Stimulated activated effector memory CD8-positive, alpha-beta T cell treated with anti-CD3 and anti-CD28 coated beads, Interleukin-12 subunit alpha, Interleukin-12 subunit beta, amount 100 ng/mL, for 72 hours (primary cell): ENCODE results near the gene NAPB.

ENCODE experiments used
- ATAC-seq: fragments of 150-1000 bp; cut with Tn5 transposase; 2 replicates; pipeline ENCODE4 v1.10.0; 2021
- DNase-seq, 2 donors: peaks; one replicate each; pipeline ENCODE4 v3.0.0; 2021 to 2022; ENCODE audit warnings: low spot score in 2 of 2
- H3K27ac Mint-ChIP-seq: one replicate; pipeline ENCODE4 v1.8.0; 2022; ENCODE audit warnings: mild to moderate bottlenecking, mixed read lengths
- H3K36me3 Mint-ChIP-seq: one replicate; pipeline ENCODE4 v1.8.0; 2022; ENCODE audit warnings: mild to moderate bottlenecking, mixed read lengths
- H3K4me1 Mint-ChIP-seq: one replicate; pipeline ENCODE4 v1.8.0; 2022; ENCODE audit warnings: mixed read lengths
- H3K4me3 Mint-ChIP-seq: one replicate; pipeline ENCODE4 v1.8.0; 2022; ENCODE audit warnings: mild to moderate bottlenecking, mixed read lengths
- H3K9me3 Mint-ChIP-seq: one replicate; pipeline ENCODE4 v1.8.0; 2022; ENCODE audit warnings: mixed read lengths

Gene NAPB

DNA sequence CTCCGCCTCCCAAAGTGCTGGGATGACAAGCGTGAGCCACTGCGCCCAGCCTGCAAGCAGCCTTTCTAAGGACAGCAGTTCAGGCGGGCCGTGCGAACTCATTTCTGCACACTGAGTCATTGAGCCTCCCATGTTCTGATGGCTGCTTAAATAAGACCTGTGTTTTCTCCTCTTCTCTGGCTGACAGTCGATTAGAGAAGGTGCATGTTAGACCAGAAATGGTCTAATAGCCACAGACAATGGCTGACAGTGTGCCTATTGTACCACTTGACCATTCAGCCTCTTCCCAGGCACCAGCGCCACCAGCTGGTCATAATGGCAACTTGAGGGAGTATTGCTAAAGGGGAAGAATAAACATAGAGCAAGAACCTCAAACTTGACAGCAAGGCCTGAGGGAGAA, 25.2 kb upstream of the NAPB start:
- ATAC-seq (no peak), DNase-seq (peak in 1 of 2 donors; percentile 59)
- no peaks in the 10 kb centered on the region for H3K36me3 Mint-ChIP-seq
- H3K4me1 Mint-ChIP-seq, result peaks cover 9% of the 10 kb centered on the region
- H3K27ac Mint-ChIP-seq, result no peak overlapping the region
- H3K4me3 Mint-ChIP-seq, result no peak overlapping the region
- H3K9me3 Mint-ChIP-seq, result no peaks in the 10 kb centered on the region

DNA sequence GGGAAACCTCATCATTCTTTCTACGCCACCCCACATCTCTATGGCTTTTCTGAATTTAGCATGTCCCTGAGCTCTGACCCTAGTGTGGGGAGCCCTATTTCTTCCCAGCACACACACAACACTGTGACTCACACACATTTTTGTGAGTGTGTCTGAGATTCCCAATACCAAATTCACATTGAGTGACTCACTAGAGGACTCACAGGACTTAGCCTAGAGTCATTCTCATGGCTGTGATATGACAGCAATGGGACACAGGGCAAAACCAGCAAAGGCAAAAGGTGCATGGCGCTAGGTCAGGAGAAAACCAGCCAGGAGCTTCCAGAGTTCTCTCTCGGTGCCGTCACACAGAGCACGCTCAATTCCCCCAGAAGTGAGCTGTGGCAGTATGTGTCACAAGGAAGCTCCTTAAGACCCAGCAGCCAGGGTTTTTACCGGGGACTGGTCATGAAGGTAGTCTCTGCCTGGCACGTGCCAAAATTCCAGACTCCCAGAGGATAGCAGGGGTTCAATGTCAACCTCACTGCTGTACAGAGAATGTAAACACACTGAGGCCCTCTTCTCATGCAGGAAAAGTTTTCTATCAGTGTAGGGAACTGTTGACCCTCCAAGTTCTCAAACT, 24.4 kb upstream of the NAPB start:
- Mint-ChIP-seq H3K36me3 (no peaks in the 10 kb centered on the region), H3K4me3 (no peak overlapping the region), H3K4me1 (peaks cover 9% of the 10 kb centered on the region), H3K9me3 (no peaks in the 10 kb centered on the region), H3K27ac (no peak overlapping the region)
- DNase-seq (no peak), ATAC-seq (no peak)

DNA sequence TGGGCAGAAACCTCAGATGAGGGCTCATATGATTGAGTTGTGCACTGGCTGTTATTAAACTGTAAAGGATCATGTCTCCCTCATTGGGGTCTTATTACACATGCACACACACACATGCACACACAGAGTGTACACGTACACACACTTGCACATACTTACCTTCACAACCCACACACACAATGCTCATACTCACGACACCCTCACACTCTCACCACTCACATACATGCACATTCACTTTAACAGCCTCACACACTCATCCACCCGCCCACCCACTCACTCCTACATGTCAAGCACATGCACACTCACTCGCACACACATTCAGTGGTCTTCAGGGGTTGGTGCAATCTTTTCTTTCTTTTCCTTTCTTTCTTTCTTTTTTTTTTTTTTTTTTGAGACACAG, 23.6 kb upstream of the NAPB start:
- no peak for DNase-seq
- no peaks in the 10 kb centered on the region for H3K36me3 Mint-ChIP-seq
- H3K4me3 Mint-ChIP-seq, result no peak overlapping the region
- H3K27ac Mint-ChIP-seq, result no peak overlapping the region
- no peak for ATAC-seq
- peaks cover 9% of the 10 kb centered on the region for H3K4me1 Mint-ChIP-seq
- H3K9me3 Mint-ChIP-seq, result no peaks in the 10 kb centered on the region

DNA sequence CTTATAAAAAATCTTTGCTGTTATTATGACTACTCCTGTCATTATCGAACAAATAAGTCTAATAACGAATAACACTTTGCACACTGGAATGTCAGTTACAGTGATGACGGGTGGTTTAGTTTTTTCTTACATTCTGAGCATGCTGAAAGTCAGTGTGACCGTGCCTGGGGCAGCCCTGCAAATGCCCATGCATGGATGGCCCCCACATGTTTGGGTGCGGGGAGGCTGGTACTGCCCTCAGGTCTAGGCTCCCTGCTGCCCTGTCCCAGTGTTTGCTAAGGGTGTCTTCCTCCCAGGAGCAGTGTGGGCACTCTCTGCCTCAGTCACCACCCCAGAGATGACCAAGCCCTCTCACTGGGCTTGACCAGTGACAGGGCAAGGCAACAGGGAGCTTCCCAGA, 21.1 kb upstream of the NAPB start:
- H3K4me3 Mint-ChIP-seq, result no peak overlapping the region
- H3K9me3 Mint-ChIP-seq, result no peaks in the 10 kb centered on the region
- H3K36me3 Mint-ChIP-seq, result no peaks in the 10 kb centered on the region
- DNase-seq (no peak), ATAC-seq (no peak)
- no peaks in the 10 kb centered on the region for H3K4me1 Mint-ChIP-seq
- H3K27ac Mint-ChIP-seq, result no peak overlapping the region

DNA sequence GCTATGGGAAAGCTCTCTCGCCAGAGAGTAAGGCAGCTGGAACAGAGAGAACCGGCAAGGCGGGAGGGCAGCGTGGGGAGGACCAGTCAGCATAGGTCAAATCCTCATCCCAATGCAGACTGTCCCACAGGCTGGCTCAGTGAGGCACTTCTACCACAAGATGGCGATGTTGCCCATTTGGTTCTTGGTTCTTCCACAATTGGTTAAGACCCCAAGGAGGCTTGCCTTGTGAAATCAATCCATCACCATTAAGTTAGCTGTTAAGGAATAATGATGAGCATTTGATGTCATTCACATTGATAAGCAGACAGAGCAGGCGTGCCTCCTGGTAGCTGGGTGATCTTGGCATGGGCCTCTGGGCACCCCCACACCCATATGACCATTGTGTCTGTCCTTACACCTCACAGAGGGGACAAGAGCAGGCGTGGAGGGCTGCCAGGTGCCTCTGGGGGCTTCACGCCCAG, 20.6 kb upstream of the NAPB start:
- Mint-ChIP-seq H3K36me3 (no peaks in the 10 kb centered on the region), H3K9me3 (no peaks in the 10 kb centered on the region), H3K4me1 (no peaks in the 10 kb centered on the region), H3K27ac (no peak overlapping the region), H3K4me3 (no peak overlapping the region)
- peak; percentile 82 for ATAC-seq
- peak; percentile 56 to 80 for DNase-seq

DNA sequence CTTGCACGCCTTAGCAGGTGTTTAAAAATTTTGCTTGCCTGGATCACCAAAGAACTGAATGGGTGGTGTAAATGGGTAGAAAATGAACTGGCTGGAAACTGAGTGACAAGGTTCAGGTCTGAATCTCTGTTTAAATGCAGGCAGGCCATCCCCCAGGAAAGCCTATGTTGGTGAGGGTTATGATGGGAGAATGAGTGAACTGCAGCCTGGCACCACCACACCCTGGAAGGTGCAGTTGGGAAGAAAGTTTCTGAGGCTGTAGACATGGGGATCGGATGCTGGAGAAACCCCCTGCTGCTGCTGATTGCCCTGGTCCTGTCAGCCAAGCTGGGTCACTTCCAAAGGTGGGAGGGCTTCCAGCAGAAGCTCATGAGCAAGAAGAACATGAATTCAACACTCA, 18.7 kb upstream of the NAPB start:
- ATAC-seq (no peak), DNase-seq (no peak)
- Mint-ChIP-seq H3K4me3 (no peak overlapping the region), H3K9me3 (no peaks in the 10 kb centered on the region), H3K36me3 (no peaks in the 10 kb centered on the region), H3K27ac (no peak overlapping the region), H3K4me1 (no peaks in the 10 kb centered on the region)

DNA sequence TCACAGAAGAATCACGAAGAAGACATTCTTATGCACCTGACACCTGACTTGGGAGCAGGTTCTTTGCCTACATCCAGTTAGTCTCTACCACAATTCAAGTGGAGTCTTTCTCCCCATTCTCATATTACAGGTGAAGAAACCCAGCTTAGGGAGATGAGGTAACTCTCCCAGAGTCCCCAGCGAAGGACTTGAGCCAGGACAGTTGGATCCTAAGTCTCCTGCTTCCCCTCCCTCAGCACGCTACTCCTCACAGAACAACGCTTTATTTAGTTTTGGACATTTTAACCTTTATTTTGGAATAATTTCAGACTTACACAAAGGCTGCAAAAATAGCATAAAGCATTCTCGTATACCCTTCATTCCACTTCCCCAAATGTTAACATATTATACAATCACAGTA, 17.4 kb upstream of the NAPB start:
- Mint-ChIP-seq H3K27ac (no peak overlapping the region), H3K9me3 (no peaks in the 10 kb centered on the region)
- no peak for ATAC-seq

DNA sequence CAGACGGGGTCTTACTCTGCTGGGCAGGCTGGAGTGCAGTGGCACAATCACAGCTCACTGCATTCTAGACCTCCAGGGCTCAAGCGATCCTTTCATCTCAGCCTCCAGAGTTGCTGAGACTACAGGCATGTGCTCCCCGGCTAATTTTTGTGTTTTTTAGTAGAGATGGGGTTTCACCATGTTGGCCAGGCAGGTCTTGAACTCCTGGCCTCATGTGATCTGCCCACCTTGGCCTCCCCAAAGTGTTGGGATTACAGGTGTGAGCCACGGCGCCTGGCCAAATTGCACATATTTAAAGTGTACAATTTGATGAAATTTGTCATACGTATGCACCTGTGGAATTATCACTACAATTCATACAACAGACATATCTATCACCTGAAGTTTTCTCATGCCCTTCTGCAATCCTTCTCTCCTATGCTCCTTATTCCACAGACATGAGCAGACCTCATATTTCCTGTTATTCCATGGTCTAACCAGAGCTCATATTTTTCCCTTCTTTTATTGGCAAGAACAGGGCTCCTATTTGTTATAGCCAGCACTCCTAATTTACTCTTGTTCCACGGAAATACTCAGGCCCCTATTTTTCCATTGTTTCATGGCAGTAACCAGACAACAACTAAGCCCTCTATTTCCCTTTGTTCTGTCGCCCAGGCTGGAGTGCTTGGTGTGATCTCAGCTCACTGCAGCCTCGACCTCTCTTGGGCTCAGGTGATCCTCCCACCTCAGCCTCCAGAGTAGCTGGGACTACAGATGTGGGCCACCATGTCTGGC, 16.0 kb upstream of the NAPB start:
- DNase-seq, result no peak
- ATAC-seq, result no peak
- no peaks in the 10 kb centered on the region for H3K9me3 Mint-ChIP-seq
- H3K27ac Mint-ChIP-seq, result no peak overlapping the region
- H3K36me3 Mint-ChIP-seq, result no peaks in the 10 kb centered on the region
- H3K4me3 Mint-ChIP-seq, result no peak overlapping the region
- no peaks in the 10 kb centered on the region for H3K4me1 Mint-ChIP-seq

More for the DNA sequence above, 17.4 kb upstream of the NAPB start:
- H3K4me1 Mint-ChIP-seq, result no peaks in the 10 kb centered on the region
- no peak overlapping the region for H3K4me3 Mint-ChIP-seq
- no peak for DNase-seq
- no peaks in the 10 kb centered on the region for H3K36me3 Mint-ChIP-seq

DNA sequence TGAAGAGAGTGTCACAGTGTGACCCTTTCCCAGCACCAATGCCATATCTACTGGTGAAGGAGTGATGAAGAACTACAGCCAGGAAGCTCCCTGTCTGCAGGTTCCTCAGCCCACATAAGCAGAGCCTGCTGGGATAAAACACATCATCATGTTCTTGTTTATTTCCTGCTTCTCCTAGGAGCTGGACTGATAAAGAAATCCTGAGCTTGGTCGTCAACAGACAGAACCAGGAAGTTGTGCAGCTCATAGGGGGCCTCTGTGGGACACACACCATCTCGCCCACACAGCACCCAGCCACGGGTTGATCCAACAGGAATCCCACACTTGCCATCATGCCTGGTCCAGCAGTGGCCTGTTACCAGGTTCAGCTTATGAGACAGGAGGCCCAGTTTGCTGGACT, 15.4 kb upstream of the NAPB start:
- H3K27ac Mint-ChIP-seq, result no peak overlapping the region
- H3K4me3 Mint-ChIP-seq, result no peak overlapping the region
- DNase-seq (no peak), ATAC-seq (no peak)
- H3K9me3 Mint-ChIP-seq, result no peaks in the 10 kb centered on the region
- no peaks in the 10 kb centered on the region for H3K36me3 Mint-ChIP-seq
- no peaks in the 10 kb centered on the region for H3K4me1 Mint-ChIP-seq

DNA sequence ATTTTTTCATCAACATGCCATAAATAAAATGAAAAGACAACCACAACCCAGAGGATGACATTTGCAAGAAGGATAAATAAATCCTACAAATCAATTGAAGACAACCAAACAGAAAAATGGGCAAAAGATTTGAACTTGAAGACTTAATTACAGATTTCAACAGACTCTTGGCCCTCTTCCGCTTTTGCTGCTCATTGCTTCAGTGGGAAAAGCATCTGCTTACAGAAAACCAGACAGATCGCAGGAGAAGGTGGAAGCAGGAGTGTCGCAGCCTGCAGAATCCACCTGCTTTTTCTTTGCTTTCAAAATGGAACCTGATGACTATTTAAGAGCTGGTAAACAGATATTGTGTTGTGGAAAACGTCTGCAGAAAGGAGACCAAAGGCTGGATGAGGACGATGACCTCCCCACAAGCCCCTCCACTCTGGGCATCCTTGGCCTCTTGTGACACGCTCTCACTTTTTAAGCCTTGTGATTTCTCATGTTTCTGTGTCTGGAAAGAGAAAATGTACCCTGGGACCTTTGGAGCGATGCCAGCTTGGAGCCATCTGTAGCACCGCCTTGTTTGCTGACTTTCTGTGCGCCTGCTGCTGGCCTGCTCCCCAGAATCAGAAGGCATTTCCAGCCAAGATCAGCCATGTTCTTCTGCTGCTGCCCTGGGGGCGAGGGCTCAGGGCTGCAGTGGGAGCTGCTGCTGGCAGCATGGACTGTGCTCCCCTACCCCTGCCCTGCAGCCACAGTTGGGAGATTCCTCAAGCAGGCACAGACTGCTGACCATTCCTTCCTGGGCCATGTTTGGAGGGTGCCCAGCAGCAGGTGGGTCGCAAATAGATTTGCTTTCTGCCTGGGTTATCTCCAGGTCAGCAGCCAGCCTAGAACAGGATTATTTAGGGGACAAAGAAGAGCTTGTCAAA, 14.6 kb upstream of the NAPB start:
- DNase-seq, result no peak
- Mint-ChIP-seq H3K27ac (no peak overlapping the region), H3K36me3 (no peaks in the 10 kb centered on the region), H3K4me3 (no peak overlapping the region), H3K4me1 (no peaks in the 10 kb centered on the region), H3K9me3 (no peaks in the 10 kb centered on the region)
- ATAC-seq, result no peak

DNA sequence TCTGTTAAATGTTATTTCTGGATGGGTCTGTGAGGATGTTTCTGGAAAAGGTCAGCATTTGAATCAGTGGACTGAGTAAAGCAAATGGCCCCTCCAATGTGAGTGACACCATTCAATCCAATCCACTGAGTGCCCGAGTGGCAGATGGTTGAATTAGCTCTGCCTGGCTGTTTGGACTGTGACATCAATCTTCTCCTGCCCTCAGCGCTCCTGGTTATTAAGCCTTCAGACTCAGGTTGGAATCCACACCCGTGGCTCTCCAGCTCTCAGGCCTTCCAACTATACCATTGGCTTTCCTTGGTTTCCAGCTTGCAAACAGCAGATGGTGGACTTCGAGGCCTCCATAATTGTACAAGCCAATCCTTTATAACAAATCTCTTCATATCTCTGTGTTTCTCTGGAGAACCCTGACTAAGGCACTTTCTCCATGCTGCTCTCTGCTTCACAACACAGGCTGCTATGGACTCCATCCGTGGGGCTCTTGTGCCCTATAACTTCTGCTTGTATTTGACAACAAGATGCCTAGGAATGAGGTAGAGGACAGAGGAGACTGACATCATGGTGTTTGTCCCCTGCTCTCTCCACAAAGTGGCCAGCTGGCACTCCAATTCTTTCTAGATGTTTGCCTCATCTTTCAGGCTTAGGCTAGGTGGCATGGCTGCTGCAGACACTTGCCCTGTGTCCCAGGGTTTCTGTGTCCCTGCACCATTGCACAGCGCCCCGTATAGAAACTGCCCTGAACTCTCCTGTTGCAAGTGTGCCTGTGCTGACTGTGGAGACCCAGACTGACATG, 13.4 kb upstream of the NAPB start:
- no peak for DNase-seq
- Mint-ChIP-seq H3K36me3 (no peaks in the 10 kb centered on the region), H3K27ac (no peak overlapping the region), H3K4me1 (no peaks in the 10 kb centered on the region), H3K4me3 (no peak overlapping the region), H3K9me3 (no peaks in the 10 kb centered on the region)
- ATAC-seq, result no peak

DNA sequence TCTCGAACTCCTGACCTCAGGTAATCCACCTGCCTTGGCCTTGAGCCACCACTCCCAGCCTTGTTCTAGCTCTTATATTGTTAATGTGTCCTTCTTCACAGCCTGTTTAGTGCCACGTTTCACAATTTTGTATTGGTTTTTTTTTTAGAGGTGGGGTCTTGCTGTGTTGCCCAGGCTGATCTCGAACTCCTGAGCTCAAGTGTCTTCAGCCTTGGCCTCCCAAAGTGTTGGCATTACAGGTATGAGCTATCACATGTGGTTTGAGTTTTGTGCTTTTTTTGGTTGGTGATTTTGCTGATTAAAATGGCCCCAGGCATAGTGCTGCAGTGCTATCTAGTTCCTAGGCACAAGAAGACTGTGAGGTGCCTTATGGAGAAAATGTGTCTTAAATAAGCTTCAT, 12.3 kb upstream of the NAPB start:
- Mint-ChIP-seq H3K27ac (no peak overlapping the region), H3K4me1 (no peaks in the 10 kb centered on the region), H3K9me3 (no peaks in the 10 kb centered on the region), H3K36me3 (no peaks in the 10 kb centered on the region), H3K4me3 (no peak overlapping the region)
- ATAC-seq, result no peak
- no peak for DNase-seq

DNA sequence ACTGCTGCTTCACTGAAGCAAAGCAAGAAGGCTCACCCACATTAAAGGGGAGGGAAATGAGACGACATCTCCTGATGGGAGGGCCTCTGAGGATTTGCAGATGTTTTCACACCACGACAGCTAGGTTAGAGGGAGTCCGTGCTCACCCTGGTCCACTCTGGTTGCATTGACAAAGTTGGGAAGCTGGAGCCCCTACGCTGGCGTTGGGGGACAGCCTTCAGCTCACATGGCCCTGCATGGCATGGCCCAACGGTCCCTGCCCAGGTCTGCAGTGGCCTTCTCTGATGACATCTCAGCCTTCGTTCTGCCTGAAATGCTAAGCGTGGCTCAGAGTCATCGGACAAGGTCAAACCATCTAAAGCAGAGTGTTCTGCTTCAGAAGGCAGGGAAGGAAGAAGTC, 3.8 kb upstream of the NAPB start:
- Mint-ChIP-seq H3K9me3 (no peaks in the 10 kb centered on the region), H3K4me3 (no peak overlapping the region), H3K27ac (no peak overlapping the region), H3K36me3 (peaks cover 1% of the 10 kb centered on the region), H3K4me1 (peaks cover 9% of the 10 kb centered on the region)
- peak in 1 of 2 donors; percentile 38 for DNase-seq
- no peak for ATAC-seq

DNA sequence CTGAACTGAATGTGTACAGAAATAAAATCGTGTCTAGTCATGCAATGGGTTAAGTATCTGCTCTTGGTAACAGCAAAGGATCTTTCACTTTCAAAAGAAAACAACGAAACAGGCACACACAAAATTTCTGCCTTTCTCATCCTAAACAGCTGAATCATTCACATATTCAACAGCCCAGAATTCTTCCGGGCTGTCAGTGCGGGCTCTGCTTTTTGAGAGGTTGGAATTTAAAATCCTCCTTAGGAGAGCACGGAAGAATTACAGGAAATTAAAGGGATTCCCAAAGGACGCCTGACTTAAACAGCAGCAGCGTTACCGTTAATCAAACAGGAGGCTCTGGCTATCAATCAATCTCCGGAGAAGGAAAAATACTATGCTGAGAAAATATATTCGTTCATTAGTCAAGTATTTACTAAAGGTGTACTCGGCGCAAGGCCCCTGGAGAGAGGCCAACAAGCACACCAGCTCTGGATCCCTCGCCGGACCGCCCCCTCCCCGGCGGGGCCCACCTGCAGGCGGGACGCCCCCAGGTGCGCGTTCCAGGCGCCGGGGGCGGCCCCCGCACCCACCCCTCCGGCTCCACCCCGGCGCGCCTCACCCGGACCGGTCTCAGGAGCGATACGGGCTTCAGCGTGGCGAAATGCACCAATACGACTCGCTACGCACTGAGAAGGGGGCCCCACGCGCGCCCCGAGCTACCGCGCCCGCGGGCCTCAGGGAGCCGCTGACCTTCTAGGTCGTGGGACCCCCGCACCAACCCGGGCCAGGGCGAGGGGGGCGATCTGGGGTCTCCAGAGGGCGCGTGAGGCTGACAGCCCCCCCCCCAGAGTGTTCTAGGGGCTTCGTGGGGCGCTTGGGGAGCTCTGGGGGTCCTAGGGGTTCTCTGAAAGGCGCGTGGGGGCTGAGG, 1.0 kb downstream of the NAPB start:
- peak; percentile 47 for ATAC-seq
- H3K36me3 Mint-ChIP-seq, result peaks cover 7% of the 10 kb centered on the region
- H3K27ac Mint-ChIP-seq, result peak overlapping the region; percentile 89
- peak overlapping the region; percentile 80 for H3K4me3 Mint-ChIP-seq
- peaks cover 34% of the 10 kb centered on the region for H3K4me1 Mint-ChIP-seq
- DNase-seq, result peak; percentile 12 to 64
- no peaks in the 10 kb centered on the region for H3K9me3 Mint-ChIP-seq
